Activated CD4-positive, CD25-positive, alpha-beta regulatory T cell treated with anti-CD3 and anti-CD28 coated beads, Interleukin-2, amount 50 U/mL, for 72 hours (primary cell): ENCODE results near the gene DUSP16.
"Not testable (repeated sequence)": the region's sequence is repeated elsewhere in the genome, so short reads cannot be mapped to it uniquely, and the experiment has no call there.

Source experiments
- DNase-seq: peaks from one replicate; pipeline ENCODE4 v3.0.0; 2021

Gene DUSP16

DNA sequence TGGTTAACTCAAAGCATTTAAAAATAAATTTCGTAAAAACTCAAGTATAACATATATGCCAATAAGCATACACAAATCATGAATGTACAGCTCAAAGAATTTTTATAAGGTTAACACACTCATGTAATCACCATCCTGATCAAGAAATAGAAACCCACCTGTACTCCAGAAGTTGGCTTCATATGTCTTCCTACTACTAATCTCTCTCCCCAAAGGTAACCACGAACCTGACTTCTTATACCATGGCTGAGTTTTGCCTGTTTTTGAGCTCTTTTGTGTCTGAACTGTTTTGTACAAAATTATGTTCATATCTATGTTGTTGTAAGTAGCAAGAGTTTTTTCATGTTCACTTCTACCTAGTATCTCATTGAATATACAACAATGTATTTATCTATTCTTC lies 18.7 kb downstream of the DUSP16 start:
- DNase-seq: no peak

GRCh38 chr12:12542964-12543363 lies 19.7 kb downstream of the DUSP16 start:
- DNase-seq: no peak

DNA sequence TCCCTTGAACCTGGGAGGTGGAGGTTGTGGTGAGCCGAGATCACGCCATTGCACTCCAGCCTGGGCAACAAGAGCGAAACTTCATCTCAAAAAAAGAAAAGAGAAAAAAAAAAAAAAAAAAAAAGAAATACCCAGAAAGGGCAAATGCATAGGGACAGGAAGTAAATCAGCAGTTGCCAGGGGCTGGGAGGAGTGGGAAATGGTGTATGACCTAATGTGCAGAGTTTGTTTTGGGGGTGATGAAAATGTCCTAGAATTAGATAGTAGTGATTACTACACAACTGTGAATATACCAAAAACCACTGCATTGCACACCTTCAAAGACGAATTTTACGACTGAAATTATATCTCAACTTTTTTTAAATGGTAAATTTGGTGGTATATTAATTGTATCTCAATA lies 20.4 kb downstream of the DUSP16 start:
- no peak for DNase-seq

GRCh38 chr12:12541782-12542181 lies 20.9 kb downstream of the DUSP16 start:
- no peak for DNase-seq

- no peak for DNase-seq
These were observed 22.2 kb downstream of the DUSP16 start for GRCh38 chr12:12540261-12541013.

DNA sequence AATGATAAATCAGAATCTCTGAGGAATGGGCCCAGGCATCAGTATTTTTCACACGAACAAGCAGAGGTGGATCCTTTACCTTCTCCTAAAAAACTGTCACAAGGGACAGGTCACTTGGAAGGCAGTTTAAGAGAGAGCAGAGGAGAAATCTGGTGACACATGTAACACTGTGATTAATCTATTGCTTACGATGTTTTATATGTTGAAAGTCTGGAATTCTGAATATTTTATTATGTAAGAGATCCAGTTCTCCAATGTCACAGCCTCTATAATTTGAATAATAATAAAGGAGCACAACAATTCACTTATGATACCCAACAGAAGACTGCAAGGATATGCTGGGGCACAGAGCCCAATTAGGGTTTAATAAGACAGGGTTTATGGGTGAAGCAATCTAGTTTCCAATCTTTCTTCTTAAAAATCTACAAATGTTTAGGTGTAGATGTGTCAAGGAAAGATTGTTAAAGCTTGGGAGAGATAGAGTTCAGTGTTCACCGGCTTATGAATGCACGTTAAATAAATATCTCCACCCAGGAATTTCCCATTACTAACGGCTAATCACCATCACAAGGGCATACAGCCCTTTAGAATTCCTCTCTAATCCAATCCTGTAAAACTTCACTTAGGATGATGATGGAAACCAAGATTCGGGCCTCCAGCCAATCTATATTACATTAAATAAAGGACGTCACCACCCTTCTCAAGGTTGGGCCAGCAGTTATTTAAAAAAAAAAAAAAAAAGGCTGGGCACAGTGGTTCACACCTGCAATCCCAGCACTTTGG lies 23.4 kb downstream of the DUSP16 start:
- DNase-seq: no peak

- no peak for DNase-seq
These were observed 24.1 kb downstream of the DUSP16 start for GRCh38 chr12:12538535-12538934.

- no peak for DNase-seq
These were observed 25.2 kb downstream of the DUSP16 start for GRCh38 chr12:12537421-12537820.

- DNase-seq: no peak
These were observed 27.7 kb downstream of the DUSP16 start for GRCh38 chr12:12534975-12535374.

DNA sequence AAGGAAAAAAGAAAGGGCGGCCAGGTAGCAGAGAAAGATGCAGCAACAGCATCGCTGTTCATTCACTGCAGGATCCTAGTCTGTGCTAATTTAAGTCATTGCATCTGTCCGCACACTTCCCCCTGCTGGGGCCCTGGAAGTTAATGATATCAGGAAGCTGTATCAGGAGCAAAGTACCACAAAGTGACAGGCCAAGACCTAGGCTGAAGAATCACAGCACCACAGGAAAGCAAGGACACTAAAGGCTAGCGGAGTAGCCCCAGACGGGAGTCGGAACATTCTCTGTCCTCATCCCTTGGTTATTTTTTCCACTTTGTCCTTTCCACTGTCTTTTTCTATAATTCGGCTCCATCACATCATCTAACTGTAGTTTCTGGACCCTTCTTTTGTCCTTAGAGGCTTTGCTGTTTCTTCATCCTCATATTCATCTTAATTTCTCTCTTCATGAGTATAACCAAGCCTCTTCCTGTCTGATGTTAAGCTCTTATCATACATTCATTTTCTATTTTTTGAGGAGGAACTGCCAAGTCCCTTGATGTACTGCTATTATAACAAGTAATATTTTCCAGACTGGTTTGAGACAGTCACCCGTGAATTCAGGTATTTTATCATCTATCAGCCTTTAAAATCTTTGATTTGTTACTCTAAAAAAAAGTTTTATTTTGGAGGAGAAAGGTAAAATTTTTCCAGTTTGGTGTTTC lies 28.3 kb downstream of the DUSP16 start:
- no peak for DNase-seq

- no peak for DNase-seq
These were observed 29.3 kb downstream of the DUSP16 start for GRCh38 chr12:12533238-12533829.

DNA sequence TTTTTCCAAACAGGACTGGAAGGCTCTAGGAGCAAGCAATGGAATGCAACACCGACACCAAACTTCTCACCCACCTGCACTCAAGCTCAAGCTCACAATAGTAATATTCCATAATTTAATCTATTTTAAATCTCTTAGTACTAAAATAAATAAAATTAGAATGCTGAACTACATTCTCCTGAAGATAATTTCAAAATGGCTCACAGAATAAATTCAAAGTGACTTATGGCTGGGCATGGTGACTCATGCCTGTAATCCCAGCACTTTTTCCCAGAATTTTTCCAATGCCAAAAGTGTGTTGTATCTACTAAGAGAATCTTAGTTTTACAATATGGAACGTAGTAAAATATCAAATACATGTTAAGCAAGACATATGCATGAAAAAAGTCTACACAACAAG lies 31.5 kb downstream of the DUSP16 start:
- no peak for DNase-seq

DNA sequence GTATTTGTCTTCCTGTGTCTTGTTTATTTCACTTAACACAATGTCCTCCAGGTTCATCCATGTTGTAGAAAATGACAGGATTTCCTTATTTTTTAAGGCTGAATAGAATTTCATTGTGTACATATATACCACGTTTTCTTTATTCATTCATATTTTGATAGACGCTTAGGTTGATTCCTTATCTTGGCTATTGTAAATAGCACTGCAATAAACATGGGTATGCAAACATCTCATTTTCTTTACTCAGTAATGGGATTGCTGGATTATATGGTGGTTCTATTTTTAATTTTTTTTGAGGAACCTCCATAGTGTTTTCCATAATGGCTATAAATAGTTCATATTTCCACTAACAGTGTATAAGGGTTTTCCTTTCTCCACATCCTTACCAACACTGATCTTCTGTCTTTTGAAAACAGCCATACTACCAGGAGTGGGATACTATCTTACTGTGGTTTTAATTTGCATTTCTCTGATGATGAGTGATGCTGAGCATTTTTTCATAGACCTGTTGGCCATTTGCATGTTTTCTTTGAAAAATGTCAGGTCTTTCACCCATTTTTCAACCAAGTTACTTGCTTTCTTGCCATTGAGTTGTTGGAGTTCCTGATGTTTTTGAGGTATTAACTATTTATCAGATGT lies 32.8 kb downstream of the DUSP16 start:
- no peak for DNase-seq

- no peak for DNase-seq
These were observed 34.0 kb downstream of the DUSP16 start for GRCh38 chr12:12528361-12529270.

DNA sequence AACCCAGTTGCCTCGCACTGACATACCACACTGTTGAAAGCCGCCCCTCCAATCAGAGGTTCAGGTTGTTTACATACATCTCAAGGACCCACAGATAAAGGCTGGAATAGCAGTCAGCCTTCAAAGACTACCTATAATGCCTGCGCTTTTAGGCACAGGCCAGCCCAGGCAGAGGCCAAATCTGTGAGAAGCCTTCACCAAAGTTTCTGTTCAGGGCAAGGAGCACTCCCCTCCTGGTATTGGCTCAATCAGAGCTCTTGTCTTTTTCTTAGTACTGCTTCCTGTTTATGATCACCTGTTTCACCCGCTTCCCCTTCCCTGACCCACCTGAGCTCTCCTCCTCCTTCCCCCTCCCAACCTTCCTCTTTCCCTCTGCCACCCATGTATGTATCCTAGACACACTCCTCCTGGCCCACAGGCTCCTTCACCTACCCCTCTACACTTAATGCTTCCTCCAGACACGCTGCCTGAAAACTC lies 34.8 kb downstream of the DUSP16 start:
- no peak for DNase-seq

DNA sequence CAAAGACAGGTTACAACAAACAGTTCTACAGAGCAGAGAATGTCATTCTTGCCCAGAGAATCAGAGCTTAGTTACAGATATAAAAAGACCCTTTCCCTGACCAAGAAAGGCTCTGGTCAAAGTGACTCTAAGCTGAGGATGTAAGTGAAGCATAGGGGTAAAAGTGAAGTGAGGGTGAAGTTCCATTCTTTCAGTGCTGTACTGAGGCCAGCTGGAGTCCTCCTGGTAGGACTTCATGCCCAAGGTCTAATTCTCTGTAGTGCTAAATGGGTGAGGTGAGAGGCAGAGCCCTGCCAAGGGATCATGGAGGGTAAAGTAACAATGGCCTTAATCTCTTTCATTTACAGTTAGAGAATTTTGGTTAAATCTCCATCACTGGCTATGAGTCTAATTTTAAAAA lies 38.5 kb downstream of the DUSP16 start:
- no peak for DNase-seq

DNA sequence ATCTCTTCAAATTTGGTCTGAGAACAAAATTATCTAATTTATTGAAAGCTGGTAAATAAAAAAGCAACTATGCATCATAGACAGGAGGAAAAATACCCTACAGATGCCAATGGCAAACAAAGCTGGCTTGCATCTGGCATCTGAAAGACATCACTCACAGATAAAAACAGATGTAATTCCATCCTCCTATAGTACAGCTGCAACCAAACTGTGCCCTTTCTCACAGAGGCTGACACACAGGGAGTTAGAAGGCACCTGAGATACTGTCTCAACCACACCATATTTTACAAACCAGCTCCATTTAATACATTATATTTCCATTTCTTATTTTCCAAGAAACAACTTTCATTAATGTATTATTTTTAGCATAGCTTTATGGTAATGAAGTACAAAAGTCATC lies 39.4 kb downstream of the DUSP16 start:
- no peak for DNase-seq

- not testable (repeated sequence) for DNase-seq
These were observed 40.0 kb downstream of the DUSP16 start for GRCh38 chr12:12522657-12523056.

- DNase-seq: no peak
These were observed 40.8 kb downstream of the DUSP16 start for GRCh38 chr12:12521888-12522287.

DNA sequence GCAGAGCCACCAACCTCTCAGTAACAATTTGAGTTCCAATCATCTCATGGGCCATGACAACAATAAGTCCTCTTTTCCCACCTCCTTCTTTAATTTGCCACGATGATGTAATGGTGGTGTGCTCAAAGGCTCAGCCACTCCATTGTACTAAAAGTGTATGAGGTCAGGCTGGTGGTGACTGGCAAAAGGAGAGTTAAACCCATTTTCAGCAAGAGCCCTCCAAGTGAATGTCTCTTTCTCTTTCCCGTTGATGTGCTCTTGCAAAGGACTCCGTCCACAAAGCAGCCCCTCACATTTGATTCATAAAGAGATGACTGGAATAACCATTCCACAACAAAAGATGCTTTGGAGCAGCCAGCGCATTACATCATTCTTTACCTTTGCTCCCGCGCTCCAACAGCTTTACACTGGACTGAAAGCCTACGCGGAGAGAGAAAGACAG lies 41.6 kb downstream of the DUSP16 start:
- no peak for DNase-seq

GRCh38 chr12:12520273-12520672 lies 42.4 kb downstream of the DUSP16 start:
- no peak for DNase-seq
